Stimulated activated naive B cell treated with anti-CD40 and anti-IgM and Interleukin-4, amounts not matched to agents 10 μg/mL and 1 μg/mL and 100 μg/mL, for 72 hours (primary cell): ENCODE results near the gene AUP1.

Experiments
- ATAC-seq, 2 donors: fragments of 150-1000 bp; cut with Tn5 transposase; replicated peaks; 2 replicates each; pipeline ENCODE4 v1.10.0; 2021; ENCODE audit warnings: moderate library complexity in 1 of 2
- DNase-seq: peaks from one replicate; pipeline ENCODE4 v3.0.0; 2021
- H3K27ac Mint-ChIP-seq: one replicate; pipeline ENCODE4 v1.8.0; 2022; ENCODE audit warnings: mild to moderate bottlenecking, mixed read lengths
- H3K27me3 Mint-ChIP-seq, 2 donors: one replicate each; pipeline ENCODE4 v1.8.0; 2022; ENCODE audit warnings: mixed read lengths in 2 of 2
- H3K36me3 Mint-ChIP-seq, 2 donors: one replicate each; pipeline ENCODE4 v1.8.0; 2022; ENCODE audit warnings: mixed read lengths in 2 of 2, mild to moderate bottlenecking in 1 of 2
- H3K4me1 Mint-ChIP-seq, 2 donors: one replicate each; pipeline ENCODE4 v1.8.0; 2022; ENCODE audit warnings: mixed read lengths in 2 of 2, mild to moderate bottlenecking in 1 of 2
- H3K4me3 Mint-ChIP-seq, 2 donors: one replicate each; pipeline ENCODE4 v1.8.0; 2022; ENCODE audit warnings: mild to moderate bottlenecking in 2 of 2, mixed read lengths in 2 of 2, moderate library complexity in 1 of 2
- H3K9me3 Mint-ChIP-seq, 2 donors: one replicate each; pipeline ENCODE4 v1.8.0; 2022; ENCODE audit warnings: mixed read lengths in 2 of 2, mild to moderate bottlenecking in 1 of 2

Gene AUP1, protein sequence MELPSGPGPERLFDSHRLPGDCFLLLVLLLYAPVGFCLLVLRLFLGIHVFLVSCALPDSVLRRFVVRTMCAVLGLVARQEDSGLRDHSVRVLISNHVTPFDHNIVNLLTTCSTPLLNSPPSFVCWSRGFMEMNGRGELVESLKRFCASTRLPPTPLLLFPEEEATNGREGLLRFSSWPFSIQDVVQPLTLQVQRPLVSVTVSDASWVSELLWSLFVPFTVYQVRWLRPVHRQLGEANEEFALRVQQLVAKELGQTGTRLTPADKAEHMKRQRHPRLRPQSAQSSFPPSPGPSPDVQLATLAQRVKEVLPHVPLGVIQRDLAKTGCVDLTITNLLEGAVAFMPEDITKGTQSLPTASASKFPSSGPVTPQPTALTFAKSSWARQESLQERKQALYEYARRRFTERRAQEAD

DNA sequence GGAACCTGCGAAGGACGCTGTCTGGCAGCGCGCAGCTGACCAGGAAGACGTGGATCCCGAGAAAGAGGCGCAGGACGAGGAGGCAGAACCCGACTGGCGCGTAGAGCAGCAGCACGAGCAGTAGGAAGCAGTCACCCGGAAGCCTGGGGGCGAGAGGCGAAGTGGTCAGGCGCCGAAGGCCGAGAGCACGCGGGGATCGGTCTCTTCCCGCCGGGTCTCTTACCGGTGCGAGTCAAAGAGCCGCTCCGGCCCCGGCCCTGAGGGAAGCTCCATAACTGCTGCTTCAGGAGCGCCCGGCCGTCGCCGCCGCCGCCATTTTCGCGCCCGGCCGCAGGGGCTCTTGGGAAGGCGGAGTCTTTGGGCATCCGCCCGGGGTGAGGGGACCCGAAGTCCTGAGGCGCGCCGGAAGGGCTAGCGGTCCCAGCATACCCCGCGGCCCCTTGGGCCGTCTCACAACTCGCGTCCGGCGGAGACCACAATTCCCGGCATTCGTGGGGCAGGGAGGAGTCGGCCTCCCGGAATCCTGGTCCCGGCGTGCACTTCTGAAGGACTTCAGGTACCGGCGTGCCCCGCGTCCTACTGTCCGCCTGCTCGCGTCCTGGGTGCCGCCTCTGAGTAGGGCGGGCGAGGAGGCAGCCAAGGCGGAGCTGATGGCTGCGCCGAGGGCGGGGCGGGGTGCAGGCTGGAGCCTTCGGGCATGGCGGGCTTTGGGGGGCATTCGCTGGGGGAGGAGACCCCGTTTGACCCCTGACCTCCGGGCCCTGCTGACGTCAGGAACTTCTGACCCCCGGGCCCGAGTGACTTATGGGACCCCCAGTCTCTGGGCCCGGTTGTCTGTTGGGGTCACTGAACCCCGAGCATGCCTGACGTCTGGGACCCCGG lies at the start of gene AUP1, which contains the start of gene HTRA2:
AUP1 (minus strand) TSS at position 350 of the 882 bp plus-strand sequence; CDS start at position 273, 77 bp downstream.
HTRA2 (plus strand) TSS at position 577 of the 882 bp plus-strand sequence; CDS start at position 651, 74 bp downstream.
- peak; percentile 81 to 84 for ATAC-seq
- peak within 1 kb of the TSS; percentile 99 for H3K27ac Mint-ChIP-seq
- H3K9me3 Mint-ChIP-seq: peaks cover 7 to 10% of the 10 kb centered on the region in 2 donors
- no peaks in the 10 kb centered on the region for H3K27me3 Mint-ChIP-seq
- H3K4me3 Mint-ChIP-seq: peak within 1 kb of the TSS; percentile 97 to 100
- peaks cover 41 to 51% of the 10 kb centered on the region in 2 donors for H3K4me1 Mint-ChIP-seq
- DNase-seq: peak; percentile 98
- peaks cover 55 to 82% of the 10 kb centered on the region in 2 donors for H3K36me3 Mint-ChIP-seq

DNA sequence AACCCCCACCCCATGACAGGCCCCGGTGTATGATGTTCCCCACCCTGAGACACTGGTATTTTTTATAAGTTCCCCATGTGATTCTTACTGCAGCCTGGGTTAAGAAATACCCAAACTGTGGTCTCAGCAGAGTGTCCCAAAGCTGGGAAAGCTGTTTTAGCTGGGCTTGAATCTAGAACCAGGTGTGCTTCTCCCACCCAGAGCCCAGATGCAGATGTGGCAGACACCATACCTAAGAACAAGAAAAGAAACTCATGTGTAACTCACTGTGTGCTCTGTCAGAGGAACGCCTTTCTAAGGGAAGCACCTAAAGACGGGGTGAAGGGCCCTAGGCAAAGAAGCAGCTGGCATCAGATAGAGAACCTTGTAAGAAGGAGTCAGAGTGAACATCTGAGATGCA lies 48.9 kb upstream of the AUP1 start:
- no peaks in the 10 kb centered on the region for H3K9me3 Mint-ChIP-seq
- H3K4me1 Mint-ChIP-seq: peaks cover 35 to 42% of the 10 kb centered on the region in 2 donors
- no peak overlapping the region for H3K27ac Mint-ChIP-seq
- no peak for ATAC-seq
- no peak overlapping the region for H3K4me3 Mint-ChIP-seq
- DNase-seq: no peak
- H3K27me3 Mint-ChIP-seq: peaks cover 7 to 9% of the 10 kb centered on the region in 2 donors
- H3K36me3 Mint-ChIP-seq: no peaks in the 10 kb centered on the region

DNA sequence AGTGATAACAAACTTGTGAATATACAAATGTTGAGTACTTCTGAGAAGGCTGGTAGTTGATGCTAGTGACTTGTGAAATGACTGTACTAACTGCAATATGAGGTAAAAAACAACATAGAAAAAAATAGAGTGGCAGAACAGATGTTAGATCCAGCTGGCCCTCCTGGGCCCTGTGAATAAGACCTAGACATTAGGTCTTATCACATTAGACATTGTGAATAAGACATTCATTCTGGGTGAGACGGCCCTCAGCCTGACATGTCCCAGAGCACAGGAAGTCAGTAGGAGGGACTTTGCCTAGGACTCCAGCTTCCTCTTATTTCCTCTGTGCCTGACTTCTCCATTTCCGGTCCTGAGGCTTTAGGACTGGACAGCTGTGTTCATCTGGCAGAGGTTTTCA lies 47.9 kb upstream of the AUP1 start:
- no peak for DNase-seq
- Mint-ChIP-seq H3K27ac (peak overlapping the region; percentile 68), H3K4me1 (peaks cover 32 to 40% of the 10 kb centered on the region in 2 donors), H3K27me3 (peaks cover 7 to 9% of the 10 kb centered on the region in 2 donors), H3K4me3 (peak overlapping the region in 1 of 2 donors; percentile 28), H3K36me3 (no peaks in the 10 kb centered on the region), H3K9me3 (no peaks in the 10 kb centered on the region)
- ATAC-seq: peak; percentile 55 to 68

DNA sequence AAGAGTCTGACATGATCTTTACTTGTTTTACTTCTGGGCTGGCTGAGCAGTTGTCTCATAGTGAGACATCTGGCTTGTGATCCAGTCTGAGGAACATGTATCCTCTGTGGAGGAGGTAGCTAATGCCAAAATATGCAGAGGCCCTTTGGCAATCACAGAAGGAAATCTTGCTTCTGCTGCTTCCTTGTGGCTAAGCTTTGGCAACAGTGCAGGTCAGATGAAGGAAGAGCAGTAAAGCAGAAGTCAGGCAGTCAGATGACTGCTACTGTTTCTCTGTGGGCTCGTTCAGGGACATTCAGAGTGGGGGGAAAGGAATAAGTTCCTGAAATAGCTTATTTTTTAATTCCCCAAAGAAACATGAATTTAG lies 47.3 kb upstream of the AUP1 start:
- no peak for DNase-seq
- H3K36me3 Mint-ChIP-seq: no peaks in the 10 kb centered on the region
- no peak overlapping the region for H3K4me3 Mint-ChIP-seq
- peak overlapping the region; percentile 65 for H3K27ac Mint-ChIP-seq
- H3K4me1 Mint-ChIP-seq: peaks cover 33 to 40% of the 10 kb centered on the region in 2 donors
- no peaks in the 10 kb centered on the region for H3K9me3 Mint-ChIP-seq
- peak; percentile 57 to 60 for ATAC-seq
- H3K27me3 Mint-ChIP-seq: peaks cover 7 to 9% of the 10 kb centered on the region in 2 donors

DNA sequence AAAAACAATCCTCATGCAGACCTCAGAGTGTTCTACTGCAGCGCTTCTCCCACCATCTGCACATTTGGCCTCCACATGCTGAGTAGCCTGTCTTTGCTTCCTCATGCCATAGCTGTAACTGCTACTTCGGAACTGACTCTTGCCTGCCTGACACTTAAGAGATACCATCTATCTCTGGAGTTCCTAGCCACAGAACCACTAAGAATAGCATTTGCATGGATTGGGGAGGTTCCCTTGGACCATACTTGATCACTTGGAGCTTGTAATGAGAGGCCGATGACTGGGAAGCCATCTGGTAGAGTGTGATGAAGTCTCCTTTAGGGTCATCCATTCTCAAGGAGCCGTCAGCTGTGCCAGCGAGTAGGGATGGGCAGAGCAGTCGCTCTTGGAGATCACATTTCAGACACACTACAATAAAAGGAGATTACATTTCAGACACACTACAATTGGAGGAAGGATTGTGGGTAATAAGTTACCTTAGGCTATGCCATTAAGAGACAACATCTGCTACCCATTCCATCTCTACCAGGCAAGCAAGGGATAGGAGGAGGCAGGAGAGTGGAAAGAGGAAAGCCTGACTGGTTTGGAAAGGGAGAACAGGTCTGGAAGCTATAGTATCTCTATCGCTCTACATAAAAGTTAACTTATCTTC lies 46.8 kb upstream of the AUP1 start:
- ATAC-seq (no peak), DNase-seq (no peak)
- Mint-ChIP-seq H3K4me1 (peaks cover 33 to 40% of the 10 kb centered on the region in 2 donors), H3K27me3 (peaks cover 7% of the 10 kb centered on the region in 2 donors), H3K36me3 (no peaks in the 10 kb centered on the region), H3K27ac (peak overlapping the region; percentile 65), H3K4me3 (no peak overlapping the region), H3K9me3 (no peaks in the 10 kb centered on the region)

DNA sequence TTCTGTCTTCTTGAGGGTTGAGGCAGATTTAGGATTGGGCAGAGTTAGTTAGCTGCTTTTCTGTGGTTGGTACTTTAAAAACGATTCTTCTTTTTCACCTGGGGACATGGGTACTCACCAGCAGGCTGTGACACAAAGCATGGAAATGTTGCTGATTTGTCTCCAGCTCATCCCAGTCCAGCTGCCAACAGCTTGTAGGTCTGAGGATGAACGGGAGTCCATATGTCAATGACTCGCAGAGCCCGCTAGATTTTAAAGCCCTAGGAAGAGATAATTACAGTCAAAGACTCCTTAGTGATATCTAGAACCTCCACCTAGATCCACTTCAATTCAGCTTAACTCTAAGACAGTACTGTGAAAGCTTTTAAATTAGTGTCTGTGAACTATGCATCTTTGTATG lies 45.8 kb upstream of the AUP1 start:
- Mint-ChIP-seq H3K4me3 (no peak overlapping the region), H3K27ac (no peak overlapping the region), H3K27me3 (peaks cover 4 to 5% of the 10 kb centered on the region in 2 donors), H3K9me3 (no peaks in the 10 kb centered on the region), H3K36me3 (no peaks in the 10 kb centered on the region), H3K4me1 (peaks cover 33 to 40% of the 10 kb centered on the region in 2 donors)
- ATAC-seq: no peak
- no peak for DNase-seq

DNA sequence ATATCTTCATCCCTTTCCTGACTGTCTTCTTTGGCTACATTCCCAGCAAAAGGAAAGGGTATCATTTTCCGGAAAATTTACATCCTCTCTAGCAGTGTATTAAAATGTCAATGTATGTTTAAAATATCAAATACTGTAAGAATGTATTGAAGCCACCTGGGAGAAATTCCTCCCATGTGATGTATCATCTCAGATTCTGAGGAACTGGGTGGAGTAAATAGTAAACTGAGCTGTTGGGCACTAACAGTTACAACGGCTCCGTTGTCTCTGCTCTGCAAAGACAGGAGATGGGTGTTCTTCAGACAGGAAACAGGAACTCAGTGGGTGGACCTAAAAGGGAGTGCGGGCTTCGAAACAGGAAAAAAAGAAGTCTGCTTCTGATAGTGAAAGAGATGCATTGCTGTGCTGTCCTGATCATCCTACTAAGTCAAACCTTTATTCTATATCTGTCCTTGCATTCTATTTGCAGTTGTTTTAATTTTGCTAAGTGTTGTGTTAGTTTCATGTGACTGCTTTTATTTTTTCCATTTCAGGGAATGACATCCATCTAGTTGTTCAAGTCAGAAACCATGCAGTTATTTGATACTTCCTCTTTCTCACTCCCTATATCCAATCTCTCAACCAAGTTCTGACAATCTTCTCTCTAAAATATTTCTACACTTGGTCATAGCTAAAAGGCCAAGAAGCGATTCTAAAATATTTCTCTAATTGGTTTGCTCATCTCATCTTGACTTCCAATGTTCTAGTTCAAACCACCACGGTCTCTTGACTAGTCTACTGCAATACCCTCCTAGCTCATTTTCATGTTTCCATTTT lies 44.4 kb upstream of the AUP1 start:
- Mint-ChIP-seq H3K27ac (peak overlapping the region; percentile 87), H3K4me1 (peaks cover 36 to 40% of the 10 kb centered on the region in 2 donors), H3K27me3 (no peaks in the 10 kb centered on the region), H3K4me3 (peak overlapping the region; percentile 15 to 54), H3K36me3 (peaks cover 2 to 3% of the 10 kb centered on the region in 2 donors), H3K9me3 (peaks cover 0 to 1% of the 10 kb centered on the region in 2 donors)
- ATAC-seq: peak; percentile 65 to 66
- DNase-seq: peak; percentile 51

DNA sequence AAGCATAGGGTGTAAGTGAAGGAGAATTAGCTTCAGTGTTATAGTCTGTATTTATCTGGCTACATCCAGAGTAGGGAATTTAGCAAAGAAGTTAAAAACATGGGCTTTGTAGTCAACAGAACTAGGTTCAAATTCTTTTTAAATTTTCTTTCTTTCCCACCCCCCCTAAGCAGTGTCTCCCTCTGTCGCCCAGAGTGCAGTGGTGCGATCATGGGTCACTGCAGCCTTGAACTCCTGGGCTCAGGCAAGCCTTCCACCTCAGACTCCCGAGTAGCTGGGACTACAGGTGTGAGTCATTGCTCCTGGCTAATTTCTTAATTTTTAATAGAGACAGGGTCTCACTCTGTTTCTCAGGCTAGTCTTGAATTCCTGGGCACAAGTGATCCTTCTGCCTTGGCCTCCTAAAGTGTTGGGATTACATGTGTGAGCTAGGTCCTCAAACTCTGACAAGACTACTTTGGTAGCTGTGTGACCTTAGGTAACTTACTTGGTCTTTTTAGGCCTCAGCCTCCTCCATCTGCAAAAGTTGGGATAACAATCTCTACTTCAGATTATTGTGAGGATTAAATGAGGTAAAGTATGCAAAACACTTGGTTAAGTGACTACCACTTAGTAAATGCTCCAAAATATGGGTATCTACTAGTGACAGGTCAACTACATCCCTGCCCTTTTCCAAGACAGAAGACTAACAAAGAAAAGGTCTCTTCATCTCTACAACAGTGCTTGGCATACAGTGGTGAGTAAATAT lies 42.8 kb upstream of the AUP1 start:
- Mint-ChIP-seq H3K36me3 (peaks cover 2 to 3% of the 10 kb centered on the region in 2 donors), H3K9me3 (peaks cover 0 to 1% of the 10 kb centered on the region in 2 donors), H3K27me3 (no peaks in the 10 kb centered on the region), H3K4me3 (no peak overlapping the region), H3K4me1 (peaks cover 36 to 43% of the 10 kb centered on the region in 2 donors), H3K27ac (peak overlapping the region; percentile 62)
- DNase-seq: no peak
- ATAC-seq: no peak

DNA sequence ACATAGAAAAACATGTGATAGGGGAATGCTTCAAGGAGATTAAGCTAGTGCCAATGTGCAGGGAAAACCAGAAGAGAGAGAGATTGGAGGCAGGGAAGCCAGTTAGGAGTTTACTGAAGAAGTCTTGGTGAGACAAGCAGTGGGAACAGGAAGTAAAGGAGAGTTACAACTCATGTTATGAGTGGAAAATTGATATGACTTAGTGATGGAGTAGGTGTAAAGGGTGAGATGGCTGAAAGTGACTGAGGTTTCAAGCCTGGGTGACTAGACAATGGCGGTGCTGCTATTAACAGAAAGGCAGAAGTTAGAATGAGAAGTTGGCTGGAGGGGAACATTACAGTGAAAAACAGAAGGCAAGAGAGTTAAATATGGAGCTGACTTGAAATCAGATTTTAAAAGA lies 41.6 kb upstream of the AUP1 start:
- peaks cover 2 to 3% of the 10 kb centered on the region in 2 donors for H3K36me3 Mint-ChIP-seq
- no peak overlapping the region for H3K4me3 Mint-ChIP-seq
- peak; percentile 54 for DNase-seq
- H3K4me1 Mint-ChIP-seq: peaks cover 31 to 39% of the 10 kb centered on the region in 2 donors
- no peak overlapping the region for H3K27ac Mint-ChIP-seq
- no peaks in the 10 kb centered on the region for H3K27me3 Mint-ChIP-seq
- peaks cover 0 to 1% of the 10 kb centered on the region in 2 donors for H3K9me3 Mint-ChIP-seq
- peak; percentile 92 for ATAC-seq

DNA sequence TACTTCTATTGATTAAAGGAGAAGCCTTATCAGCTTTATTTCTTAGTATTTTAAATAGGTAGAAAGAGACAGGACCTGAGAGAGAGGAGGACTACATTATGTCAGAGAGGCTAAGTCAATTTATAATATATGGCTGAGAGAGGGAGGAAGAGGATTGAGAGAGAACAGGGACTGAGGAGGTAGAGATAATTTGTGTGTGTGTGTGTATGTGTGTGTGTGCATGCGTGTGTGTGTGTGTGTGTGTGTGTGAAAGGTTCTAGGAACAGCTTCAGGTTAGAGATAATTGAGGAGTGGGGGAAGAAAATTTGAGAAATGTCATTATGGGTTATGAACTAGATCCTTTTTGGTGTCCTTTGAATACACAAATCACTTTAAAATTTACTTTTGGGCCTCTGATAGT lies 40.2 kb upstream of the AUP1 start:
- H3K27ac Mint-ChIP-seq: no peak overlapping the region
- DNase-seq (no peak), ATAC-seq (no peak)
- peaks cover 33 to 39% of the 10 kb centered on the region in 2 donors for H3K4me1 Mint-ChIP-seq
- H3K4me3 Mint-ChIP-seq: no peak overlapping the region
- no peaks in the 10 kb centered on the region for H3K27me3 Mint-ChIP-seq
- peaks cover 0 to 1% of the 10 kb centered on the region in 2 donors for H3K9me3 Mint-ChIP-seq
- peaks cover 2 to 3% of the 10 kb centered on the region in 2 donors for H3K36me3 Mint-ChIP-seq

DNA sequence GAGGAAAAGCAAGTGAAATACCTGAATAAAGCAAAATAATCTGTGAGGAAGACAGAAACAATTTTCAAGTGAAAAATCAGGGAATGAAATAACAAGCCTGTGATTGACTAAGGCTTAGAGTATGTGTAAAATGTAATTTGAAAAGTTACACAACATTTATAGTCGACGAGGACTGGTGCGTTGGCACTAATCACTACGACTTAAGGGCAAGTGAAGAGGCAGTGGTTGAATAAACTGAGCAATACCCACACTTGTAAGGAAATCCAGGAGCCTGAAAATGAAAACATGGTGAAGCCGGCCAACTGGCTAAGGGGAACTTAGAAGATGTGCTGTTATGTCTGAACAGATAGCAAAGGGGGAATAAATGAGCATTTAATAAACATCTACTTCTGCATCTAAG lies 38.4 kb upstream of the AUP1 start:
- DNase-seq (no peak), ATAC-seq (no peak)
- Mint-ChIP-seq H3K27me3 (no peaks in the 10 kb centered on the region), H3K9me3 (peaks cover 0 to 1% of the 10 kb centered on the region in 2 donors), H3K4me1 (peaks cover 25 to 33% of the 10 kb centered on the region in 2 donors), H3K36me3 (peaks cover 2 to 3% of the 10 kb centered on the region in 2 donors), H3K4me3 (no peak overlapping the region), H3K27ac (no peak overlapping the region)

DNA sequence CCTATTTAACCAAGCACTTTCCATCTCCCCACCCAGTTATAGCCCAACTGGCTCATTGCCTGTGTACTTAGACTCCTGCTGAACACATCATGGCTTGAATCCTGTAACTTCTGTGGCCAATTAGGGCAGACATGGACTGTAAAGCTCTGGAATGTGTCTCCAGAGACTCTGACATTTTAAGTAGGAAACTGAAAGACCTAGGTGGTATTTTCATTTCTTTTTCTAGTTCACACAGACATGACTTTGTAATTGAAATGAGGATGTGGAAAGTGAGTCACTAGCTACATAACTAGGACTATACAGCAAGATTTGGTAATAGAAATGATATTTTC lies 37.2 kb upstream of the AUP1 start:
- Mint-ChIP-seq H3K9me3 (peaks cover 0 to 1% of the 10 kb centered on the region in 2 donors), H3K36me3 (peaks cover 2 to 3% of the 10 kb centered on the region in 2 donors), H3K4me1 (peaks cover 32 to 44% of the 10 kb centered on the region in 2 donors), H3K4me3 (peak overlapping the region in 1 of 2 donors; percentile 50), H3K27ac (no peak overlapping the region), H3K27me3 (peaks cover 4% of the 10 kb centered on the region in 2 donors)
- no peak for DNase-seq
- peak; percentile 34 to 47 for ATAC-seq
